Sigmoid colon (tissue), 7 donors: Measurements from ENCODE around the gene ADD3. TPM values are rescaled to one million over a fixed set of nuclear protein-coding genes. Genes with fewer than 3 reads are reported as not detected.
A peak's percentile ranks its signal among the peaks of the same experiment; 100 is the strongest.

Experiments used
- DNase-seq: peaks from one replicate; pipeline ENCODE4 v3.0.0-alpha.2; 2019
- H3K27ac ChIP-seq, 4 donors: fragments of 200-600 bp; sonication (generic); one replicate each; pipeline ENCODE4 v1.5.1; 2016 to 2019; ENCODE audit warnings: mild to moderate bottlenecking in 1 of 4
- H3K27me3 ChIP-seq, 3 donors: fragments of 200-600 bp; sonication (generic); one replicate each; pipeline ENCODE4 v1.5.1; 2019; ENCODE audit warnings: mild to moderate bottlenecking in 1 of 3
- H3K36me3 ChIP-seq, 4 donors: fragments of 200-600 bp; sonication (generic); one replicate each; pipeline ENCODE4 v1.5.1; 2016 to 2019
- H3K4me1 ChIP-seq, 4 donors: fragments of 200-600 bp; sonication (generic); one replicate each; pipeline ENCODE4 v1.5.1; 2017 to 2019
- H3K4me3 ChIP-seq, 4 donors: fragments of 200-600 bp; sonication (generic); one replicate each; pipeline ENCODE4 v1.5.1; 2017 to 2019; ENCODE audit warnings: mild to moderate bottlenecking in 2 of 4, moderate library complexity in 1 of 4
- H3K9me3 ChIP-seq, 4 donors: fragments of 200-600 bp in 3 of 4; sonication (generic) in 3 of 4; one replicate each; pipeline versions ENCODE4 v1.5.1 to v1.6.1; 2013 to 2019
- EP300 ChIP-seq, 4 donors: sonication (generic); formaldehyde crosslinking; IDR thresholded peaks; one replicate each; pipeline ENCODE4 v1.6.1; 2017; ENCODE audit warnings: antibody characterized with exemption in 4 of 4
- POLR2A ChIP-seq, 2 donors: fragments of 450-650 bp; IDR thresholded peaks; one replicate each; pipeline ENCODE4 v1.6.1; 2016; ENCODE audit warnings: antibody characterized with exemption in 2 of 2, mild to moderate bottlenecking in 2 of 2, moderate library complexity in 2 of 2
- POLR2AphosphoS5 ChIP-seq, 4 donors: sonication (generic); formaldehyde crosslinking; IDR thresholded peaks; one replicate each; pipeline ENCODE4 v1.6.1; 2017; ENCODE audit warnings: antibody characterized with exemption in 4 of 4
- WGBS, 2 donors: extraction: QIAGEN DNeasy Blood & Tissue Kit; methylation state at CpG; one replicate each; pipeline ENCODE4 v1.1.7; 2013; 5-methylcytosine and 5-hydroxymethylcytosine counted together
- intact Hi-C: fragments of 100-400 bp; cut with DNase I; formaldehyde crosslinking; loops from one replicate; pipeline ENCODE4 v1.15.1; 2023
- polyA plus RNA-seq, 3 donors: library from polyadenylated mRNA; stranded (reverse); fragments of 200-250 nt; gene quantifications; one replicate each; pipeline ENCODE4 v1.2.3, GENCODE V29; 2013
- total RNA-seq, 4 donors: library from RNA; depleted of rRNA; stranded (reverse); fragments of >200 nt; gene quantifications; one replicate each; pipeline ENCODE4 v1.1.0, GENCODE V29; 2016
- TF ChIP-seq, protein P1 (sequence below), 4 experiments: fragments of 450-650 bp in 3 of 4; fragments of 200-600 bp in 1 of 4; IDR thresholded peaks; one replicate each; pipeline ENCODE4 v1.5.1; 2016 to 2019; ENCODE audit warnings: antibody characterized with exemption in 4 of 4, mild to moderate bottlenecking in 3 of 4, moderate library complexity in 2 of 4
- donor health status: healthy with polysubstance abuse.
- donor health status: Bipolar disorder and iron deficiency.
- donor health status: healthy.

Gene ADD3
- total and polyA plus RNA-seq, 7 donors: 29.6 to 145 (median 91.2) TPM

DNA sequence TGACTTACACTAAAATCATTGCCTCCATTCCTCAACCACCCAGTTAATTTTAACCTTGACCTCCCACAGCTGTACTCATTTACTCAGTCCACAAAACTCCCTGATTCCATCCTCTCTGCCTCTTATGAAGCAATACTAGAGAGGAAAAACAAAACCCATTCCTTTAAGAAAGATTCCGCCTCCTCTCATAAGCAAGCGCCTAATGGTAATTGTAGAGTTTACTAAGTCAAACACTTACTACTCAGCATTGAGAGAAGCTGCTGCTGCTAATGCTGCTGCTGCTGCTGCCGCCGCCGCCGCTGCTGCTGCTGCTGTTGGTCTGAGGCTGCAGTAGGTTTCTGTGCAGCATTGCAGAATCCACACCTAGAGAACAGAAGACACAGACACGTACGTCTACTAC, 2.1 kb upstream of the ADD3 start:
- no peaks in the 10 kb centered on the region for H3K27me3 ChIP-seq
- H3K27ac ChIP-seq: peak overlapping the region; percentile 90 to 95 (median 91)
- intact Hi-C loops: loop anchor here (2.0 to 5.0 kb wide), 3 partner anchors 121 to 267 kb away; partner anchors contain the start of gene MXI1
- peak; percentile 70 for DNase-seq
- H3K9me3 ChIP-seq: no peaks in the 10 kb centered on the region
- WGBS, 2 donors: 12 to 47% methylated on average over 8 of the region's 8 CpGs
- H3K4me3 ChIP-seq: peak overlapping the region; percentile 10 to 98 (median 88)
- no peaks in the 10 kb centered on the region for H3K36me3 ChIP-seq
- peaks cover 0 to 41% (median 28%) of the 10 kb centered on the region in 4 donors for H3K4me1 ChIP-seq
- TF ChIP-seq, protein P1, sequence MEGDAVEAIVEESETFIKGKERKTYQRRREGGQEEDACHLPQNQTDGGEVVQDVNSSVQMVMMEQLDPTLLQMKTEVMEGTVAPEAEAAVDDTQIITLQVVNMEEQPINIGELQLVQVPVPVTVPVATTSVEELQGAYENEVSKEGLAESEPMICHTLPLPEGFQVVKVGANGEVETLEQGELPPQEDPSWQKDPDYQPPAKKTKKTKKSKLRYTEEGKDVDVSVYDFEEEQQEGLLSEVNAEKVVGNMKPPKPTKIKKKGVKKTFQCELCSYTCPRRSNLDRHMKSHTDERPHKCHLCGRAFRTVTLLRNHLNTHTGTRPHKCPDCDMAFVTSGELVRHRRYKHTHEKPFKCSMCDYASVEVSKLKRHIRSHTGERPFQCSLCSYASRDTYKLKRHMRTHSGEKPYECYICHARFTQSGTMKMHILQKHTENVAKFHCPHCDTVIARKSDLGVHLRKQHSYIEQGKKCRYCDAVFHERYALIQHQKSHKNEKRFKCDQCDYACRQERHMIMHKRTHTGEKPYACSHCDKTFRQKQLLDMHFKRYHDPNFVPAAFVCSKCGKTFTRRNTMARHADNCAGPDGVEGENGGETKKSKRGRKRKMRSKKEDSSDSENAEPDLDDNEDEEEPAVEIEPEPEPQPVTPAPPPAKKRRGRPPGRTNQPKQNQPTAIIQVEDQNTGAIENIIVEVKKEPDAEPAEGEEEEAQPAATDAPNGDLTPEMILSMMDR (IDR thresholded peaks at IDR 0.05): no peak
- TF ChIP-seq POLR2A (IDR thresholded peaks at IDR 0.05): peak in 1 of 2 donors; percentile 42
- peak; percentile 12 to 61 (median 44) for TF ChIP-seq POLR2AphosphoS5 (IDR thresholded peaks at IDR 0.05)
- no peak for TF ChIP-seq EP300 (IDR thresholded peaks at IDR 0.05)

DNA sequence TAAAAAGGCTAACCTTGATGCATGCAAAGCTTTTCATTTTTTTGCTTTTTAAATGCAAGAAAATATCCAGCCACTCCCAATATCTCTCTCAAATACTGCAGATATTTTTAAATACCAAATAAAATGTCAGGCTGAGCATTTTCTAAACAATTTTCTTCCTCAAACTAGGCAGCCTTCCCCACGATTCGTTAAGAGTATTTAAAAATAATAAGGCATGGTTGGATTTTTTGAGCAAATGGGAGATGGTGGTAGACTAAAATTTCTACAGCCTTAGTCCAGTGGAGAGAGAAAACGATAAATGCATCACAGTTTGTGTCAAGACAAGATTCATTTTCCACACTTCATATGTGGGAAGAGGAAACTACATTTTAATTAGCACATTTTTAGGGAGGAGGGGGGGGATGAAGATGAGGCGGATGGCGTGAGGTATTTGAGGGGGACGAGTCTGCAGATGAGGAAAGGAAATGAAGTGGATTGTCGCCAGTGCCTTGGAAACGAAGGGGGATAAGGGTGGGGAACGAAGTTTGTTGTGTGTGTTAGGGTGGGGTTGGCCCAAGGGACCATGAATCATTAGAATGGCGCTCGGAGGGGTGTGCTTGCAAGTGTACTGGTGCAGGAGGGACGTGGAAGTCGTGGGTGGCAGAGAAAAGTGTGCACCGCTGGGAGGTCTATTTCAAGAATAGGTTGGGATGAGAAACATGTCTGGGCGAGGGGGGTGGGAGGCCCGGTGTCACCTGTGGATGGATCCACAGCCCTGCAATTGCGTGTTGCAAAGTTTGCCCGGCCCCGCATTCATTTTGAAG, 1.2 kb upstream of the ADD3 start:
- intact Hi-C loops: loop anchor here (1.0 to 5.0 kb wide), 4 partner anchors 83 to 266 kb away; partner anchors contain the start of genes MXI1 and XPNPEP1
- TF ChIP-seq, protein P1 (IDR thresholded peaks at IDR 0.05): no peak
- TF ChIP-seq POLR2A (IDR thresholded peaks at IDR 0.05) (no peak), POLR2AphosphoS5 (IDR thresholded peaks at IDR 0.05) (peak in 2 of 4 donors; percentile 13 to 40), EP300 (IDR thresholded peaks at IDR 0.05) (no peak)
- Histone ChIP-seq H3K36me3 (no peaks in the 10 kb centered on the region), H3K9me3 (no peaks in the 10 kb centered on the region), H3K27me3 (no peaks in the 10 kb centered on the region), H3K4me3 (peak overlapping the region; percentile 83 to 98 (median 92)), H3K27ac (peak overlapping the region; percentile 90 to 95 (median 91)), H3K4me1 (peaks cover 0 to 49% (median 28%) of the 10 kb centered on the region in 4 donors)
- peak; percentile 84 for DNase-seq
- WGBS, 2 donors: 13 to 30% methylated on average over 19 of the region's 19 CpGs

DNA sequence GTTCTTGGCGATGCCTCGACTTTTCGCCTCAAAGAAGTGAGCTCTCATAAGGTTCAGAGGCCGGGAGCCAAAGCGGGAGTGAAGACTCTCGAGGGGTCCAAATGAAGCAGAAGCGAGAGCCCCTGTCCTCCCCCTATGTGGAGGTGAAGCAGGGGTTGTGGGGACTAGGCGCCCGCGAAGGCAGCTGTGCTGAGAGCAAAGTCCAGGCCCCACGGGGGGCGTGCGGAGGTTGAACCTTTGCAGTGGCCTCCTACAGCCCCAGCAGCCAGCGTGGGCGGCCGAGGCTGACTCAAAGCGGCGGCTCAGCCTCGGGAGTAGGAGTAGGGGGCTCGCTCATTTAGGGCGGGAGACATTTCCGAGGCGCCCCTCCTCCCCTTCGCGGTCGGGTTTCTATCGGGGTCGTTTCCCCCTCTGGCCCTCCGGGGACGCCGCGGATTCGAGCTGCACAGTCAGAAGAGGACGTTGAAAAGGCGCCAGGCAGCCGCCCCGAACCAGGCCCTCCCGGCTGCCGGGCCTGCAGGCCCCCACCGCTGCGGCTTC, 553 bp upstream of the ADD3 start:
- no peaks in the 10 kb centered on the region for H3K9me3 ChIP-seq
- H3K36me3 ChIP-seq: no peaks in the 10 kb centered on the region
- peak in 1 of 4 donors; percentile 29 for TF ChIP-seq EP300 (IDR thresholded peaks at IDR 0.05)
- TF ChIP-seq POLR2AphosphoS5 (IDR thresholded peaks at IDR 0.05): peak in 3 of 4 donors; percentile 21 to 71 (median 44)
- TF ChIP-seq, protein P1 (IDR thresholded peaks at IDR 0.05): no peak
- TF ChIP-seq POLR2A (IDR thresholded peaks at IDR 0.05): peak in 1 of 2 donors; percentile 21
- no peak for DNase-seq
- H3K4me3 ChIP-seq: peak overlapping the region; percentile 83 to 98 (median 92)
- 1 to 4% methylated on average over 41 of the region's 41 CpGs for WGBS, 2 donors
- peak overlapping the region; percentile 90 to 95 (median 91) for H3K27ac ChIP-seq
- H3K4me1 ChIP-seq: peaks cover 0 to 55% (median 31%) of the 10 kb centered on the region in 4 donors
- no peaks in the 10 kb centered on the region for H3K27me3 ChIP-seq
- intact Hi-C loops: loop anchor here (1.0 to 5.0 kb wide), 4 partner anchors 84 to 265 kb away; partner anchors contain the start of genes MXI1 and XPNPEP1

DNA sequence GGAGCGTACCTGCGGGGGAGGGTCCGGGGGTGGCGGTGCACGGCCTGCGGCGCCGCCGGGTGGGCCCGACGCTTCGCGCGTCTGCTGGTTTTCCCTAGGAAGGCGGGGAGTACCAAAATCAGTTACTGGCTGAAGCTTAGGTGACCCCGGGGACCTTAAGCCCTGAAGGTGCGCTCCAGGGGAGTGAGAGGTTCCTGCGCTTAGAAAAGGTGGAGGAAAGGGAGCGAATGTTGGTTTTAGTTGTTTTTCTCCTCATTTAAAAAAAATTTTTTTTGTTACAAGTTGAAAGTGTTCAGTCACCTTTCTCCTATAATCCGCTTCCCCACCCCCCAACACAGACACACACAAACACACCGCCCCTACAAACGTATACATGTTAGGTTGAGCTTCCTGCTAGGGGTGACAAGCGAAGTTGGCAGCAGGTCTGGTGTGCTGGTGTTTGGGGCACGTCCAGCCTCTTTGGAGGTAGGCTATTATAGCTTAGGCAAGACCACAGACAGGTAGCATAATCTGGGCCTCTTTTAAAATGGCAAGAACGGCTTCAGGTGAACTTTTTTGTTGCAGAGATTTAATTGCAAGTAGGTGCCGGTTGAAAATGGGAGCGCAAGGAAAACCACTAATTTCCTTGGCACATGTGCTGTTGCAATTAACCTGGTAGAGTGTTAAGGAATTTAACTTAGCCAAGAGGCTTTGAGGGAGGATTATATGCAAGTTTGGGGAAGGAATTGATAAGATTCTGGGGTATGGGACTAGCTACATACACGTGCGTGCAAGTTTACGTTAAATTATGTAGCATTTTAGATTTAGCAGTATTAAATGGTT, 945 bp downstream of the ADD3 start:
- 1 to 2% methylated on average over 30 of the region's 30 CpGs for WGBS, 2 donors
- intact Hi-C loops: loop anchor here (5.0 kb wide), 2 partner anchors 199 to 264 kb away; partner anchors contain the start of gene MXI1
- Histone ChIP-seq H3K9me3 (no peaks in the 10 kb centered on the region), H3K36me3 (no peaks in the 10 kb centered on the region), H3K4me1 (peaks cover 0 to 53% (median 32%) of the 10 kb centered on the region in 4 donors), H3K27me3 (no peaks in the 10 kb centered on the region), H3K4me3 (peak overlapping the region; percentile 83 to 98 (median 92)), H3K27ac (peak overlapping the region; percentile 90 to 95 (median 91))
- TF ChIP-seq EP300 (IDR thresholded peaks at IDR 0.05): no peak
- TF ChIP-seq, protein P1 (IDR thresholded peaks at IDR 0.05): no peak
- DNase-seq: no peak
